HG03108 (cell line): ENCODE results near the gene POLA2.
"Not testable (repeated sequence)": the region's sequence is repeated elsewhere in the genome, so short reads cannot be mapped to it uniquely, and the experiment has no call there.

Experiments
- ATAC-seq: cut with Tn5 transposase; IDR thresholded peaks from one replicate; pipeline ENCODE4 v1.9.1; 2021; ENCODE audit warnings: moderate library complexity; ENCODE audit not compliant: unreplicated experiment

The POLA2 gene

DNA sequence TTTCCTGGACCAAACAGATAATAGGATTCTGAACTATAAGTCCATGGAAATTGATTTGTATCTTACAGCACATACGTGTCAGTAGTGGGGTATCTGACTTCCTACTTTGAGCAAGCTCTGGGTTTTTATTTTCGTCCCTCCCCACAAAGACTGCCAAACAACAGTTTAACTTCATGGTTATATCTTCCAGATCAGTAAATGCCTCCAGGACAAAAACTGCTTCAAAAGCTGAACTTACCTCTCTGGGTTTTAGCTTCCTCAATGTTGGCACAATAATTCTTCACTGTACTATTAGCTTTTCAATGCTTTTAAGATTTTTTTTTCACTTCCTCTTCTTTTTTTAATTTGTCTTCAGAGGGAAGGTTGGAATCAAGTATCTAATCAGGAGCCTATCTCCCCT, 67.7 kb downstream of the POLA2 start:
- ATAC-seq, result no peak

DNA sequence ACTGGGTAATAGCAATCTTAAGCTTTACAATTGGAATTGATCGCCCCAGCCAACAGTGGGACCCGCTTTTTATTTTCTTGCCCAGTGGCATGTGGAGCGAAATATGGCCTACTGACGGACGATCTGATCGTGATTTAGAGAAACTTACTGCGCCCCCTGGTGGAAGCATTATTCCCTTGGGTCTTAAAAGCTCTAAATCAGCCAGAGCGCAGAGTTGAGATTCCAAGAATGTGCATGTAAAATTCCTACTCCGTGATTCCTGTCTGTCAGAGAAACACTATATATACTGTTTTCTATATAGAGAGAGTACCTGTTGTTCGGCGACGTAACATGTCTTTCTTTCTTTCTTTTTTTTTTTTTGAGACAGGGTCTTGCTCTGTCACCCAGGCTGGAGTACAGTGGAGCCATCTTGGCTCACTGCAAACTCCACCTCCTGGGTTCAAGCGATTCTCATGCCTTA, 68.2 kb downstream of the POLA2 start:
- ATAC-seq, result no peak

DNA sequence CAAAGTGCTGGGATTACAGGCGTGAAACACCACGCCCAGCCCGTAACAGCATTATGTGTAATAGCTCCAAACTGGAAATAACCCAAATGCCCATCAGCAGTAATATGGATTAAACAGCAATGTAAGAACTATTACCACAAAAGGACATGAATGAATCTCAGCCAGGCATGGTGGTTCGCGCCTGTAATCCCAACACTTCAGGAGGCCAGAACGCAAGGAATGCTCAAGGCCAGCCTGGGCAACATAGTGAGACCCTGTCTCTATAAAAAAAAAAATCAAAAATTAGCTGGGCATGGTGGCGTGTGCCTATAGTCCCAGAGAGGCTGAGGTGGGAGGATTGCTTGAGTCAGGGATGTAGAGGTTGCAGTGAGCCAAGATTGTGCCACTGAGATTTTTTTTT, 68.8 kb downstream of the POLA2 start:
- ATAC-seq, result no peak

DNA sequence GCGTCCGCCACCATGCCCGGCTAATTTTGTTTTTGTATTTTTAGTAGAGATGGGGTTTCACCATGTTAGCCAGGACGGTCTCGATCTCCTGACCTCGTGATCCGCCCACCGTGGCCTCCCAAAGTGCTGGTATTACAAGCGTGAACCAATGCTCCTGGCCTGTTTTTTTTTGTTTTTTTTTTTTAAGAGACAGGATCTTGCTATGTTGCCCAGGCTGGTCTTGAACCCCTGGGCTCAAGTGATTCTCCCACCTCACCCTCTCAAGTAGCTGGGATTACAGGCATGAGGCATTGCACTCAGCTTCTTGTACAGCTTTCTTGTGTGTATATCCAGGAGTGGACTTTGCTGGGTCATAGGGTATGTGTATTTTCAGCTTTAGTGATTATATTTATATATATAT, 70.8 kb downstream of the POLA2 start:
- not testable (repeated sequence) for ATAC-seq

DNA sequence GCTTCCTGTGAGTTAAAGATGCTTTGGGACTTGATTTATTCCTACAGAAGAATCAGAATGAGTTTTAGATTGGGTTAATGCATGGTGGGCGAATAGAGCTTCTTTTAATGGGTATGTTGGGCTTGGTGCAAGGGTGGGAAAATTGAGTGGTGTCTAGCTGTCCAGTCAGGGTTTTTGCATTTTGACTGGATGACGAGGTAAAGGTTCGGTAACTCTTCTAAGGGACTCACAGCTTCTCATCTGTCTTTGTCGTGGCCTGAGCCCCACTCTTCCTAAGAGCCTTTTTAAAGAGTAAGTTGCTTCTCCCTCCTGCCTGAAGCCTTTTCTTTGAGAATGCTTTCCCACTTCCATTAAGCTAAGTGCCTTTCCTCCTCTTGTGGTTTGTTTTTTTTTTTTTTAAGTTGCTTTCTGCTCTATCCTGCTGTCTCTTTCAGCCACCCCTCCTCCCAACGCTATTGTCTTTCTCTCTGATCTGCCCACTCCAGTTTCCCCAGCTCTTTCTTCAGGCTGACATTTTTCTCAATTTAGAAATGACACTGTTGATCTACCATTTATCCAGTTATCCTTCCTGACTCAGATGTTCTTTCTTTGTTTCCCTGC, 73.0 kb downstream of the POLA2 start:
- no peak for ATAC-seq

DNA sequence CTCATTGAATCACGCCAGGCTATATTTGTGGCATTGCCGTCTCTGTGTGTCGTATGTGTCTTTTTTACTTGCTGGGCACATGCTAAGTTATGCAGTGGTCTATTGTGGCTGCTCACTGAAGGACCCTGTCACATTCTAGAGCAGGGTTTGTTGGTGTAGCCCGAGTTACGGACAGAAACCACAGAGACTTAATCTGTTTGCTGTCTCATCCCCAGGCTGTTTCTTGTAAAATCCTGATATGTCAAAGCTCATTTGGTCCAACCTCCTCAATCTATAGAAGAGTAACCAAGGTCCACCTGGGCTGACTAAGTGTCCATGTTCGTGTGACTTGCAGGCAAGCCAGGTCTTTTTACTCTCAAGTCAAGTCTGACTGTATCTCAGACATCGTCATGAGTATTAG, 76.9 kb downstream of the POLA2 start:
- ATAC-seq, result no peak

DNA sequence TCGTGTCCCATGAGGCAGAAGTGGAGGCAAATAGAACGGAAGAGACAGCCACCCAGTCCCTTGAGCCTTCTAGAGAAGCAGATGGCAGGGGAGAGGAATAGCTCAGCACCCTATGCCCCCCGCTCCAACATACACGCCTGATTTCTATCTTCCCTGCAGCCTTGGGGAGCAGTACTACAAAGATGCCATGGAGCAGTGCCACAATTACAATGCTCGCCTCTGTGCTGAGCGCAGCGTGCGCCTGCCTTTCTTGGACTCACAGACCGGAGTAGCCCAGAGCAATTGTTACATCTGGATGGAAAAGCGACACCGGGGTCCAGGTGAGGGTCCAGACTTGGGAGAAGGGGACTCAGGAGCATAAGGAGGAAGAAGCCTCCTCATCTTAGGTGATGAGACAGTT, 78.5 kb downstream of the POLA2 start:
- no peak for ATAC-seq

DNA sequence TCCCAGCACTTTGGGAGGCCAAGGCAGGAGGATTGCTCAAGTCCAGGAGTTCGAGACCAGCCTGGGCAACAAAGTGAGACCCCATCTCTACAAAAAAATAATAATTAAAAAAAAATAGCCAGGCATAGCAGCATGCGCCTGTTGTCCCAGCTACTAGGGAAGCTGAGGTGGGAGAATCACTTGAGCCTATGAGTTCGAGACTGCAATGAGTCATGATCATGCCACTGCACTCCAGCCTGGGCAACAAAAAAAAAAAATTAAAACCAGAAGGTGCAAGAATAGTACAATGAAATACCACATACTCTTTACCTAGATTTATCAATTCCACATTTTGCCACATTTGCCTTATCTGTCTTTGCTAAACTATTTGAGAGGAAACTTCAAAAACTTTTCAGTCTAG, 80.1 kb downstream of the POLA2 start:
- ATAC-seq, result no peak
